OCI-LY3 (cell line): ENCODE measurements around the gene SEMA5A.
"Not testable (repeated sequence)": the region's sequence is repeated elsewhere in the genome, so short reads cannot be mapped to it uniquely, and the experiment has no call there.

Source experiments
- H2AFZ ChIP-seq: fragments of 200-600, 300-600 bp; shearing (Covaris generic); 2 replicates; pipeline ENCODE4 v1.6.0; 2014; ENCODE audit warnings: antibody characterized with exemption, low read depth, low read length
- H3K27ac ChIP-seq: fragments of 200-600, 300-600 bp; sonication (generic); 2 replicates; pipeline ENCODE4 v1.5.1; 2014; ENCODE audit warnings: mild to moderate bottlenecking, low read length, moderate library complexity, mixed read lengths
- H3K27me3 ChIP-seq: fragments of 200-600, 300-600 bp; sonication (generic); 2 replicates; pipeline ENCODE4 v1.6.1; 2014; ENCODE audit warnings: low read depth, low read length, mixed read lengths
- H3K36me3 ChIP-seq: fragments of 200-600, 300-600 bp; sonication (generic); replicated peaks from 2 replicates; pipeline ENCODE3; 2014; ENCODE audit warnings: low read depth, low read length, mixed read lengths
- H3K4me1 ChIP-seq: fragments of 300-600, 200-600 bp; sonication (generic); 2 replicates; pipeline ENCODE4 v1.6.1; 2014; ENCODE audit warnings: low read length, mixed read lengths
- H3K4me2 ChIP-seq: fragments of 200-600, 300-600 bp; sonication (generic); 2 replicates; pipeline ENCODE4 v1.6.1; 2014; ENCODE audit warnings: low read length, mixed read lengths
- H3K4me3 ChIP-seq: fragments of 300-600, 200-600 bp; sonication (generic); 2 replicates; pipeline ENCODE4 v1.5.1; 2014; ENCODE audit warnings: antibody characterized with exemption, mild to moderate bottlenecking, low read length, moderate library complexity
- H3K79me2 ChIP-seq: fragments of 300-600, 200-600 bp; shearing (Covaris generic); 2 replicates; pipeline ENCODE4 v1.6.1; 2014; ENCODE audit warnings: mild to moderate bottlenecking, low read length, mixed read lengths
- H3K9ac ChIP-seq: fragments of 300-600, 200-600 bp; shearing (Covaris generic); 2 replicates; pipeline ENCODE4 v1.6.0; 2014; ENCODE audit warnings: mild to moderate bottlenecking, low read length, moderate library complexity
- H3K9me3 ChIP-seq: fragments of 200-600, 300-600 bp; shearing (Covaris generic); 2 replicates; pipeline ENCODE4 v1.6.1; 2014; ENCODE audit warnings: low read length, mixed read lengths; ENCODE audit not compliant: insufficient read depth
- H4K20me1 ChIP-seq: fragments of 200-600, 300-600 bp; sonication (generic); 2 replicates; pipeline ENCODE4 v1.6.1; 2016; ENCODE audit warnings: low read length, mixed read lengths; ENCODE audit not compliant: insufficient read depth
- CTCF ChIP-seq: fragments of 200-600, 300-600 bp; sonication (generic); IDR thresholded peaks from 2 replicates; pipeline ENCODE4 v1.5.1; 2014; ENCODE audit warnings: antibody characterized with exemption, low read length, low read depth
- EZH2phosphoT487 ChIP-seq: fragments of 200-600 bp; shearing (Covaris generic); IDR thresholded peaks from 2 replicates; pipeline ENCODE4 v1.6.1; 2018; ENCODE audit warnings: antibody characterized with exemption, mixed run types, low read depth

The SEMA5A gene

GRCh38 chr5:9408964-9409363 is 136.9 kb downstream of the SEMA5A start:
- no peaks in the 10 kb centered on the region for H3K36me3 ChIP-seq
- H2AFZ ChIP-seq, result no peak overlapping the region
- H3K4me3 ChIP-seq, result no peak overlapping the region
- H3K4me1 ChIP-seq, result no peaks in the 10 kb centered on the region; the same call in 1 of the 2 replicates
- no peaks in the 10 kb centered on the region for H3K79me2 ChIP-seq
- no peak overlapping the region for H3K4me2 ChIP-seq
- H3K27me3 ChIP-seq, result no peaks in the 10 kb centered on the region
- H4K20me1 ChIP-seq, result no peaks in the 10 kb centered on the region
- no peak for TF ChIP-seq CTCF
- TF ChIP-seq EZH2phosphoT487, result no peak
- H3K9me3 ChIP-seq, result no peaks in the 10 kb centered on the region
- no peak overlapping the region for H3K9ac ChIP-seq
- H3K27ac ChIP-seq, result no peak overlapping the region

GRCh38 chr5:9405196-9405754 is 140.6 kb downstream of the SEMA5A start:
- no peaks in the 10 kb centered on the region for H3K9me3 ChIP-seq

GRCh38 chr5:9401786-9402472 is 143.9 kb downstream of the SEMA5A start:
- no peak overlapping the region for H3K27ac ChIP-seq
- no peak overlapping the region for H3K4me3 ChIP-seq
- no peak overlapping the region for H2AFZ ChIP-seq
- H3K9me3 ChIP-seq, result no peaks in the 10 kb centered on the region
- H3K4me1 ChIP-seq, result no peaks in the 10 kb centered on the region; the same call in 1 of the 2 replicates
- H3K36me3 ChIP-seq, result no peaks in the 10 kb centered on the region
- H3K79me2 ChIP-seq, result no peaks in the 10 kb centered on the region
- no peaks in the 10 kb centered on the region for H4K20me1 ChIP-seq
- no peak overlapping the region for H3K9ac ChIP-seq
- no peaks in the 10 kb centered on the region for H3K27me3 ChIP-seq
- H3K4me2 ChIP-seq, result no peak overlapping the region
- TF ChIP-seq EZH2phosphoT487 (no peak), CTCF (no peak)

More at GRCh38 chr5:9405196-9405754, 140.6 kb downstream of the SEMA5A start:
- Histone ChIP-seq H3K79me2 (no peaks in the 10 kb centered on the region), H3K4me2 (no peak overlapping the region), H3K27me3 (no peaks in the 10 kb centered on the region), H3K4me1 (no peaks in the 10 kb centered on the region; the same call in 1 of the 2 replicates), H4K20me1 (no peaks in the 10 kb centered on the region), H3K36me3 (no peaks in the 10 kb centered on the region), H2AFZ (no peak overlapping the region), H3K4me3 (no peak overlapping the region), H3K27ac (no peak overlapping the region), H3K9ac (no peak overlapping the region)
- no peak for TF ChIP-seq CTCF
- TF ChIP-seq EZH2phosphoT487, result no peak

GRCh38 chr5:9399783-9400182 is 146.1 kb downstream of the SEMA5A start:
- not testable (repeated sequence) for H2AFZ ChIP-seq, H3K79me2 ChIP-seq, H3K4me2 ChIP-seq, H4K20me1 ChIP-seq, H3K27me3 ChIP-seq, H3K9me3 ChIP-seq, H3K4me3 ChIP-seq, H3K36me3 ChIP-seq, H3K27ac ChIP-seq, H3K4me1 ChIP-seq, H3K9ac ChIP-seq
